Glutamatergic neuron (in vitro differentiated cells): ENCODE results near the gene METTL15. TPM values are rescaled to one million over a fixed set of nuclear protein-coding genes. Genes with fewer than 3 reads are reported as not detected.

Experiments used
- DNase-seq: peaks from one replicate; pipeline ENCODE4 v3.0.0; 2022
- H3K27ac Mint-ChIP-seq: one replicate; pipeline ENCODE4 v1.8.0; 2020; ENCODE audit warnings: mild to moderate bottlenecking, mixed read lengths, inconsistent platforms; ENCODE audit not compliant: unreplicated experiment
- H3K27me3 Mint-ChIP-seq: one replicate; pipeline ENCODE4 v1.8.0; 2020; ENCODE audit warnings: mild to moderate bottlenecking, moderate library complexity, mixed read lengths, inconsistent platforms; ENCODE audit not compliant: unreplicated experiment
- H3K36me3 Mint-ChIP-seq: one replicate; pipeline ENCODE4 v1.8.0; 2020; ENCODE audit warnings: mild to moderate bottlenecking, mixed read lengths, inconsistent platforms; ENCODE audit not compliant: unreplicated experiment
- H3K4me1 Mint-ChIP-seq: one replicate; pipeline ENCODE4 v1.8.0; 2020; ENCODE audit warnings: mild to moderate bottlenecking, low read depth, mixed read lengths, inconsistent platforms; ENCODE audit not compliant: unreplicated experiment
- H3K4me3 Mint-ChIP-seq: one replicate; pipeline ENCODE4 v1.8.0; 2020; ENCODE audit warnings: mild to moderate bottlenecking, mixed read lengths, inconsistent platforms; ENCODE audit not compliant: unreplicated experiment
- H3K9me3 Mint-ChIP-seq: one replicate; pipeline ENCODE4 v1.8.0; 2020; ENCODE audit warnings: mild to moderate bottlenecking, moderate library complexity, mixed read lengths, inconsistent platforms; ENCODE audit not compliant: unreplicated experiment
- total RNA-seq: library from RNA; stranded (reverse); fragmentation: NEBNext Ultra II Directional; extraction: Animal tissue kit (Norgen Biotek cat#: 25700); gene quantifications from one replicate; pipeline ENCODE4 v1.2.1, GENCODE V29; 2021; ENCODE audit not compliant: unreplicated experiment
- TF ChIP-seq, protein P1 (sequence below): fragments of 200-600 bp; sonication (generic); IDR thresholded peaks from one replicate; pipeline ENCODE4 v1.5.0; 2021; ENCODE audit not compliant: partially characterized antibody, unreplicated experiment

METTL15 gene
- total RNA-seq, 1 donor from 2014 or later: 8.2 TPM

- peaks cover 5% of the 10 kb centered on the region for H3K4me1 Mint-ChIP-seq
- TF ChIP-seq, protein P1, sequence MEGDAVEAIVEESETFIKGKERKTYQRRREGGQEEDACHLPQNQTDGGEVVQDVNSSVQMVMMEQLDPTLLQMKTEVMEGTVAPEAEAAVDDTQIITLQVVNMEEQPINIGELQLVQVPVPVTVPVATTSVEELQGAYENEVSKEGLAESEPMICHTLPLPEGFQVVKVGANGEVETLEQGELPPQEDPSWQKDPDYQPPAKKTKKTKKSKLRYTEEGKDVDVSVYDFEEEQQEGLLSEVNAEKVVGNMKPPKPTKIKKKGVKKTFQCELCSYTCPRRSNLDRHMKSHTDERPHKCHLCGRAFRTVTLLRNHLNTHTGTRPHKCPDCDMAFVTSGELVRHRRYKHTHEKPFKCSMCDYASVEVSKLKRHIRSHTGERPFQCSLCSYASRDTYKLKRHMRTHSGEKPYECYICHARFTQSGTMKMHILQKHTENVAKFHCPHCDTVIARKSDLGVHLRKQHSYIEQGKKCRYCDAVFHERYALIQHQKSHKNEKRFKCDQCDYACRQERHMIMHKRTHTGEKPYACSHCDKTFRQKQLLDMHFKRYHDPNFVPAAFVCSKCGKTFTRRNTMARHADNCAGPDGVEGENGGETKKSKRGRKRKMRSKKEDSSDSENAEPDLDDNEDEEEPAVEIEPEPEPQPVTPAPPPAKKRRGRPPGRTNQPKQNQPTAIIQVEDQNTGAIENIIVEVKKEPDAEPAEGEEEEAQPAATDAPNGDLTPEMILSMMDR: no peak
- H3K9me3 Mint-ChIP-seq: no peaks in the 10 kb centered on the region
- no peak for DNase-seq
- H3K4me3 Mint-ChIP-seq: no peak overlapping the region
- H3K27me3 Mint-ChIP-seq: peaks cover 1% of the 10 kb centered on the region
- H3K36me3 Mint-ChIP-seq: no peaks in the 10 kb centered on the region
- no peak overlapping the region for H3K27ac Mint-ChIP-seq
Measured at GRCh38 chr11:28296426-28296825, 188.2 kb downstream of the METTL15 start.

DNA sequence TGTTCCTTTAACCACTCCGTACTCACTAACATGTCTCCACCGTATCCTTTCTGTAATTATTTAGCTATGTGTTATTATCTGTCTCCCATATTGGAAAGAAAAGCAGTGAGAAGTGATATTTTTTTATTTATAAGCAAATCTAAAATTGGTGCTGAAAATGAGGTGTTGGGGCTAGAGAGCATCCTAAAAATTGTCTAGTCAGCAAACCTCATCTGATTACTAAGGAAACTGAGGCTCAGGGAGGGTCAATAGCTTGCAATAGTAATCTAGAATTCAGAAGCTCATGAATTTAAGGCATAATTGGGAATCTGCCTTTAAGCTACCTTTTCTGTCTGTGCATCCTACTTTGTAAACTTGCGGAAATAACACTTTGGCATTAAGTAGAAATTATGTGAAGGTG, 190.0 kb downstream of the METTL15 start:
- TF ChIP-seq, protein P1: no peak
- no peaks in the 10 kb centered on the region for H3K9me3 Mint-ChIP-seq

DNA sequence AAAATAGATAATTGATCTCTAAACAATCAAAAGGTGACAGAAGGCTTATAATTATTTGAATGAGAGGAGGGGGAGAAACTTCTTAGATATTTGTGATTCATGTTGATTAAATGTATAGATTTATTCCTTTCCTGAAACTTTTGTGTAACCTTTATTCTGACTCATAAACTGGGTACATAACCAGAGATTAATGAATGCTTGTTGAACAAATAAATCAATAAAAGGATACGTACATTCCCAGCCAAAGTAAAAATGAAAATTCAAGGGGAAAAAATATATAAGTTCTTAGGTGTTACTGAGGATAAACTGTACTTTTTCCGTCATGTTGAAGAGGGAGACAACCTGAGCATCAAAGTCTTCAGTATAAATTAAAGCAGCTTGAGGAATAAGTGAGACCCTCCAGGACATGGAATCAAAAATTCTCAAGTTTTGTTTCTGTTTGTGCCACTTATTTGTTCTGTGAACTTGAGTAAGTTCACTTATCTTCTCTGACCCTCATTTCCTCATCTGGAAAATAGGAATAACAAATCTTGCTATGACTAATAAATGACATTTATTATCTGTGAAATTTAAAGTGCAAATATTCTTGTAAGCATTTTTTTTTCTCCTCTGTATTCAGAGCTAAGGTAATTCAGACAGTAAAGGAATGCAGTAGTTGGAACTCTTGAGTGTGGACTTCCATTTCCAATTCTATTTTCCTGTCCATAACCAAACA, 195.4 kb downstream of the METTL15 start:
- no peaks in the 10 kb centered on the region for H3K36me3 Mint-ChIP-seq
- H3K27ac Mint-ChIP-seq: no peak overlapping the region
- no peaks in the 10 kb centered on the region for H3K9me3 Mint-ChIP-seq
- no peak for DNase-seq
- H3K27me3 Mint-ChIP-seq: peaks cover 1% of the 10 kb centered on the region
- no peak overlapping the region for H3K4me3 Mint-ChIP-seq
- H3K4me1 Mint-ChIP-seq: peaks cover 2% of the 10 kb centered on the region
- TF ChIP-seq, protein P1: no peak

More for the DNA sequence above, 190.0 kb downstream of the METTL15 start:
- Mint-ChIP-seq H3K27ac (no peak overlapping the region), H3K4me3 (no peak overlapping the region), H3K27me3 (peaks cover 1% of the 10 kb centered on the region), H3K4me1 (peaks cover 8% of the 10 kb centered on the region), H3K36me3 (no peaks in the 10 kb centered on the region)
- no peak for DNase-seq

- no peak for DNase-seq
- TF ChIP-seq, protein P1: no peak
- H3K27ac Mint-ChIP-seq: no peak overlapping the region
- H3K27me3 Mint-ChIP-seq: no peaks in the 10 kb centered on the region
- H3K9me3 Mint-ChIP-seq: no peaks in the 10 kb centered on the region
- no peaks in the 10 kb centered on the region for H3K36me3 Mint-ChIP-seq
- H3K4me1 Mint-ChIP-seq: peaks cover 4% of the 10 kb centered on the region
- H3K4me3 Mint-ChIP-seq: no peak overlapping the region
Measured at GRCh38 chr11:28315440-28315839, 207.3 kb downstream of the METTL15 start.

GRCh38 chr11:28318871-28319270, 210.7 kb downstream of the METTL15 start:
- no peak overlapping the region for H3K27ac Mint-ChIP-seq
- TF ChIP-seq, protein P1: no peak

More at GRCh38 chr11:28318871-28319270, 210.7 kb downstream of the METTL15 start:
- H3K36me3 Mint-ChIP-seq: no peaks in the 10 kb centered on the region
- H3K9me3 Mint-ChIP-seq: no peaks in the 10 kb centered on the region
- no peak for DNase-seq
- H3K4me3 Mint-ChIP-seq: no peak overlapping the region
- H3K4me1 Mint-ChIP-seq: peaks cover 6% of the 10 kb centered on the region
- H3K27me3 Mint-ChIP-seq: no peaks in the 10 kb centered on the region
